HepG2 (cell line): ENCODE data around the gene C10orf71.

Experiments used
- FOXM1 ChIP-seq: sonication (generic); formaldehyde crosslinking; IDR thresholded peaks from 2 replicates; pipeline ENCODE4 v1.5.0; 2020; ENCODE audit warnings: missing genetic modification reagents
- ZNF546 ChIP-seq: sonication (generic); formaldehyde crosslinking; conservative IDR thresholded peaks from 2 replicates; pipeline ENCODE4 v1.8.1; 2023; ENCODE audit warnings: mild to moderate bottlenecking, missing genetic modification reagents
- TF ChIP-seq, protein P1 (sequence below): sonication (generic); formaldehyde crosslinking; conservative IDR thresholded peaks from 2 replicates; pipeline ENCODE4 v1.4.0; 2020; ENCODE audit warnings: missing genetic modification reagents
- TF ChIP-seq, protein P2 (sequence below): sonication (generic); formaldehyde crosslinking; IDR thresholded peaks from 2 replicates; pipeline ENCODE4 v1.5.0; 2020; ENCODE audit warnings: mild to moderate bottlenecking, missing genetic modification reagents, moderate library complexity
- TF ChIP-seq, protein P3 (sequence below): sonication (generic); formaldehyde crosslinking; IDR thresholded peaks from 2 replicates; pipeline ENCODE4 v1.4.0; 2020; ENCODE audit warnings: mild to moderate bottlenecking, missing genetic modification reagents
- TF ChIP-seq, protein P4 (sequence below): sonication (generic); IDR thresholded peaks from 2 replicates; pipeline ENCODE4 v1.6.1; 2016; ENCODE audit warnings: low read depth, borderline replicate concordance

DNA sequence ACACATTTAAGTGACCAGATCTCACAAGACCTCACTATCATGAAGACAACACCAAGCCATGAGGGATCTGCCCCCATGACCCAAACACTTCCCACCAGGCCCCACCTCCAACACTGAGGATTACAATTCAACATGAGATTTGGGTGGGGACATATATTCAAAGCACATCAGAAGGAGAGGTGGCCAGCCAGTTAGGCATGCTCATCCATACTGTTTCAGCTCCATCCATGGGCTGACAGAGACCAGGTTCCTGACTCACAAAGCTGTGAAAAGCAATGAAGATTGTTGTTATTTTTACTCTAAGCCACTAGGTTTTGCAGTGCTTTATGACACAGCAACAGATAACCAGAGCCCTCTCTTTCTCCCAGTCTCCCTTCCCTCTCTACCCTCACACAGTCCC lies 36.0 kb downstream of the C10orf71 start:
- TF ChIP-seq FOXM1 (CRISPR knock-in tag) (no peak), ZNF546 (no peak)
- TF ChIP-seq, protein P1, sequence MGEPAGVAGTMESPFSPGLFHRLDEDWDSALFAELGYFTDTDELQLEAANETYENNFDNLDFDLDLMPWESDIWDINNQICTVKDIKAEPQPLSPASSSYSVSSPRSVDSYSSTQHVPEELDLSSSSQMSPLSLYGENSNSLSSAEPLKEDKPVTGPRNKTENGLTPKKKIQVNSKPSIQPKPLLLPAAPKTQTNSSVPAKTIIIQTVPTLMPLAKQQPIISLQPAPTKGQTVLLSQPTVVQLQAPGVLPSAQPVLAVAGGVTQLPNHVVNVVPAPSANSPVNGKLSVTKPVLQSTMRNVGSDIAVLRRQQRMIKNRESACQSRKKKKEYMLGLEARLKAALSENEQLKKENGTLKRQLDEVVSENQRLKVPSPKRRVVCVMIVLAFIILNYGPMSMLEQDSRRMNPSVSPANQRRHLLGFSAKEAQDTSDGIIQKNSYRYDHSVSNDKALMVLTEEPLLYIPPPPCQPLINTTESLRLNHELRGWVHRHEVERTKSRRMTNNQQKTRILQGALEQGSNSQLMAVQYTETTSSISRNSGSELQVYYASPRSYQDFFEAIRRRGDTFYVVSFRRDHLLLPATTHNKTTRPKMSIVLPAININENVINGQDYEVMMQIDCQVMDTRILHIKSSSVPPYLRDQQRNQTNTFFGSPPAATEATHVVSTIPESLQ, result no peak
- TF ChIP-seq, protein P2, sequence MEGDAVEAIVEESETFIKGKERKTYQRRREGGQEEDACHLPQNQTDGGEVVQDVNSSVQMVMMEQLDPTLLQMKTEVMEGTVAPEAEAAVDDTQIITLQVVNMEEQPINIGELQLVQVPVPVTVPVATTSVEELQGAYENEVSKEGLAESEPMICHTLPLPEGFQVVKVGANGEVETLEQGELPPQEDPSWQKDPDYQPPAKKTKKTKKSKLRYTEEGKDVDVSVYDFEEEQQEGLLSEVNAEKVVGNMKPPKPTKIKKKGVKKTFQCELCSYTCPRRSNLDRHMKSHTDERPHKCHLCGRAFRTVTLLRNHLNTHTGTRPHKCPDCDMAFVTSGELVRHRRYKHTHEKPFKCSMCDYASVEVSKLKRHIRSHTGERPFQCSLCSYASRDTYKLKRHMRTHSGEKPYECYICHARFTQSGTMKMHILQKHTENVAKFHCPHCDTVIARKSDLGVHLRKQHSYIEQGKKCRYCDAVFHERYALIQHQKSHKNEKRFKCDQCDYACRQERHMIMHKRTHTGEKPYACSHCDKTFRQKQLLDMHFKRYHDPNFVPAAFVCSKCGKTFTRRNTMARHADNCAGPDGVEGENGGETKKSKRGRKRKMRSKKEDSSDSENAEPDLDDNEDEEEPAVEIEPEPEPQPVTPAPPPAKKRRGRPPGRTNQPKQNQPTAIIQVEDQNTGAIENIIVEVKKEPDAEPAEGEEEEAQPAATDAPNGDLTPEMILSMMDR, result no peak
- TF ChIP-seq, protein P3, sequence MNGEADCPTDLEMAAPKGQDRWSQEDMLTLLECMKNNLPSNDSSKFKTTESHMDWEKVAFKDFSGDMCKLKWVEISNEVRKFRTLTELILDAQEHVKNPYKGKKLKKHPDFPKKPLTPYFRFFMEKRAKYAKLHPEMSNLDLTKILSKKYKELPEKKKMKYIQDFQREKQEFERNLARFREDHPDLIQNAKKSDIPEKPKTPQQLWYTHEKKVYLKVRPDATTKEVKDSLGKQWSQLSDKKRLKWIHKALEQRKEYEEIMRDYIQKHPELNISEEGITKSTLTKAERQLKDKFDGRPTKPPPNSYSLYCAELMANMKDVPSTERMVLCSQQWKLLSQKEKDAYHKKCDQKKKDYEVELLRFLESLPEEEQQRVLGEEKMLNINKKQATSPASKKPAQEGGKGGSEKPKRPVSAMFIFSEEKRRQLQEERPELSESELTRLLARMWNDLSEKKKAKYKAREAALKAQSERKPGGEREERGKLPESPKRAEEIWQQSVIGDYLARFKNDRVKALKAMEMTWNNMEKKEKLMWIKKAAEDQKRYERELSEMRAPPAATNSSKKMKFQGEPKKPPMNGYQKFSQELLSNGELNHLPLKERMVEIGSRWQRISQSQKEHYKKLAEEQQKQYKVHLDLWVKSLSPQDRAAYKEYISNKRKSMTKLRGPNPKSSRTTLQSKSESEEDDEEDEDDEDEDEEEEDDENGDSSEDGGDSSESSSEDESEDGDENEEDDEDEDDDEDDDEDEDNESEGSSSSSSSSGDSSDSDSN (CRISPR knock-in tag), result no peak
- TF ChIP-seq, protein P4, sequence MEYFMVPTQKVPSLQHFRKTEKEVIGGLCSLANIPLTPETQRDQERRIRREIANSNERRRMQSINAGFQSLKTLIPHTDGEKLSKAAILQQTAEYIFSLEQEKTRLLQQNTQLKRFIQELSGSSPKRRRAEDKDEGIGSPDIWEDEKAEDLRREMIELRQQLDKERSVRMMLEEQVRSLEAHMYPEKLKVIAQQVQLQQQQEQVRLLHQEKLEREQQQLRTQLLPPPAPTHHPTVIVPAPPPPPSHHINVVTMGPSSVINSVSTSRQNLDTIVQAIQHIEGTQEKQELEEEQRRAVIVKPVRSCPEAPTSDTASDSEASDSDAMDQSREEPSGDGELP, result no peak
